GM21737 (cell line): Measurements from ENCODE around the gene TRA2B.

ENCODE experiments used
- ATAC-seq: cut with Tn5 transposase; IDR thresholded peaks from one replicate; pipeline ENCODE4 v1.9.1; 2021; ENCODE audit warnings: mild to moderate bottlenecking, moderate library complexity; ENCODE audit not compliant: unreplicated experiment

The TRA2B gene

GRCh38 chr3:185954366-185954723 lies 16.5 kb upstream of the TRA2B start:
- no peak for ATAC-seq

- ATAC-seq = no peak
These were observed 12.9 kb upstream of the TRA2B start for GRCh38 chr3:185950728-185951127.

GRCh38 chr3:185949515-185949914 lies 11.7 kb upstream of the TRA2B start:
- ATAC-seq = no peak

GRCh38 chr3:185948292-185948691 lies 10.5 kb upstream of the TRA2B start:
- no peak for ATAC-seq

- ATAC-seq = peak; percentile 11
These were observed 5.9 kb upstream of the TRA2B start for GRCh38 chr3:185943760-185944106.

GRCh38 chr3:185942907-185943759 lies 5.3 kb upstream of the TRA2B start:
- peak; percentile 89 for ATAC-seq

- ATAC-seq = no peak
These were observed 4.6 kb upstream of the TRA2B start for GRCh38 chr3:185942396-185942795.

- no peak for ATAC-seq
These were observed 3.1 kb upstream of the TRA2B start for GRCh38 chr3:185940951-185941350.

GRCh38 chr3:185939721-185940120 lies 1.9 kb upstream of the TRA2B start:
- no peak for ATAC-seq

- peak; percentile 40 for ATAC-seq
These were observed 763 bp downstream of the TRA2B start for GRCh38 chr3:185936814-185937688.

- no peak for ATAC-seq
These were observed 1.6 kb downstream of the TRA2B start for GRCh38 chr3:185936273-185936629.

GRCh38 chr3:185935465-185936272 lies 2.1 kb downstream of the TRA2B start:
- no peak for ATAC-seq

- ATAC-seq = no peak
These were observed 2.9 kb downstream of the TRA2B start for GRCh38 chr3:185934767-185935464.

GRCh38 chr3:185934174-185934557 lies 3.6 kb downstream of the TRA2B start:
- ATAC-seq = no peak

GRCh38 chr3:185933374-185934173 lies 4.2 kb downstream of the TRA2B start:
- ATAC-seq = no peak

GRCh38 chr3:185931777-185932612 lies 5.8 kb downstream of the TRA2B start:
- no peak for ATAC-seq

- no peak for ATAC-seq
These were observed 7.3 kb downstream of the TRA2B start for GRCh38 chr3:185930393-185931107.
